H9 (cell line): Measurements from ENCODE around the gene CSNK1G1. TPM values are rescaled to one million over a fixed set of nuclear protein-coding genes. Genes with fewer than 3 reads are reported as not detected.

Experiments used
- DNase-seq: peaks from one replicate; pipeline ENCODE4 v3.0.0-alpha.2; 2017
- H2AFZ ChIP-seq: one replicate; pipeline ENCODE4 v1.6.1; 2013; ENCODE audit warnings: mild to moderate bottlenecking, low read length, control low read depth, moderate library complexity
- H2AK5ac ChIP-seq: 2 replicates; pipeline ENCODE4 v1.6.1; 2013; ENCODE audit warnings: low read length, control low read depth, mixed read lengths; ENCODE audit not compliant: insufficient read length
- H2BK120ac ChIP-seq: one replicate; pipeline ENCODE4 v1.6.1; 2013; ENCODE audit warnings: low read depth, mild to moderate bottlenecking, low read length, control low read depth, inconsistent platforms; ENCODE audit not compliant: poor library complexity, severe bottlenecking
- H2BK12ac ChIP-seq: 2 replicates; pipeline ENCODE4 v1.6.1; 2013; ENCODE audit warnings: low read length, control low read depth, mixed read lengths, low read depth; ENCODE audit not compliant: insufficient read length
- H2BK15ac ChIP-seq: 2 replicates; pipeline ENCODE4 v1.6.1; 2013; ENCODE audit warnings: low read depth, low read length, control low read depth
- H2BK20ac ChIP-seq: one replicate; pipeline ENCODE4 v1.6.1; 2013; ENCODE audit warnings: low read depth, mild to moderate bottlenecking, low read length, control low read depth, inconsistent platforms; ENCODE audit not compliant: poor library complexity, severe bottlenecking
- H2BK5ac ChIP-seq: 2 replicates; pipeline ENCODE4 v1.6.1; 2013; ENCODE audit warnings: low read length, control low read depth, mixed read lengths; ENCODE audit not compliant: insufficient read length
- H3K14ac ChIP-seq: 2 replicates; pipeline ENCODE4 v1.6.1; 2013; ENCODE audit warnings: low read length, control low read depth; ENCODE audit not compliant: insufficient read depth
- H3K18ac ChIP-seq: 2 replicates; pipeline ENCODE4 v1.6.1; 2013; ENCODE audit warnings: low read depth, mild to moderate bottlenecking, mixed read lengths, low read length, control low read depth; ENCODE audit not compliant: insufficient read length
- H3K23ac ChIP-seq: 2 replicates; pipeline ENCODE4 v1.6.1; 2013; ENCODE audit warnings: low read length, control low read depth, mixed read lengths, low read depth; ENCODE audit not compliant: insufficient read length
- H3K23me2 ChIP-seq: 2 replicates; pipeline ENCODE4 v1.6.1; 2013; ENCODE audit warnings: low read depth, mild to moderate bottlenecking, mixed read lengths, low read length, control low read depth; ENCODE audit not compliant: insufficient read length, poor library complexity, severe bottlenecking
- H3K27ac ChIP-seq: 2 replicates; pipeline ENCODE4 v1.5.1; 2013; ENCODE audit warnings: low read length, control low read depth, mixed read lengths, low read depth; ENCODE audit not compliant: insufficient read length
- H3K27me3 ChIP-seq: 2 replicates; pipeline ENCODE4 v1.6.1; 2013; ENCODE audit warnings: low read length, control low read depth, inconsistent platforms; ENCODE audit not compliant: insufficient read depth
- H3K4ac ChIP-seq: 2 replicates; pipeline ENCODE4 v1.6.1; 2013; ENCODE audit warnings: low read depth, mild to moderate bottlenecking, control low read depth, inconsistent platforms, low read length, moderate library complexity
- H3K4me1 ChIP-seq: 2 replicates; pipeline ENCODE4 v1.6.1; 2013; ENCODE audit warnings: low read length, control low read depth, inconsistent platforms; ENCODE audit not compliant: insufficient read depth
- H3K4me2 ChIP-seq: 2 replicates; pipeline ENCODE4 v1.6.1; 2013; ENCODE audit warnings: low read length, control low read depth, mixed read lengths; ENCODE audit not compliant: insufficient read length, insufficient read depth
- H3K56ac ChIP-seq: 2 replicates; pipeline ENCODE4 v1.6.1; 2013; ENCODE audit warnings: low read depth, mild to moderate bottlenecking, mixed read lengths, low read length, control low read depth; ENCODE audit not compliant: insufficient read length
- H3K79me1 ChIP-seq: 2 replicates; pipeline ENCODE4 v1.6.1; 2013; ENCODE audit warnings: low read depth, mild to moderate bottlenecking, moderate library complexity, low read length, control low read depth, inconsistent platforms; ENCODE audit not compliant: insufficient read depth, poor library complexity, severe bottlenecking
- H3K79me2 ChIP-seq: 2 replicates; pipeline ENCODE4 v1.6.1; 2013; ENCODE audit warnings: low read length, control low read depth, inconsistent platforms; ENCODE audit not compliant: insufficient read depth
- H3K9ac ChIP-seq: 2 replicates; pipeline ENCODE4 v1.6.1; 2013; ENCODE audit warnings: low read length, control low read depth, mixed read lengths; ENCODE audit not compliant: insufficient read length; ENCODE audit errors: extremely low read depth
- H3K9me3 ChIP-seq: one replicate; pipeline ENCODE4 v1.6.1; 2013; ENCODE audit warnings: low read depth, low read length, inconsistent platforms; ENCODE audit not compliant: control insufficient read depth
- H3T11ph ChIP-seq: one replicate; pipeline ENCODE4 v1.6.1; 2013; ENCODE audit warnings: mild to moderate bottlenecking, low read length, control low read depth, inconsistent platforms
- H4K20me1 ChIP-seq: one replicate; pipeline ENCODE4 v1.6.1; 2013; ENCODE audit not compliant: control insufficient read depth, insufficient read length, insufficient read depth
- H4K5ac ChIP-seq: 2 replicates; pipeline ENCODE4 v1.6.1; 2013; ENCODE audit warnings: low read depth, mild to moderate bottlenecking, mixed read lengths, low read length, control low read depth; ENCODE audit not compliant: insufficient read length
- H4K8ac ChIP-seq: replicated peaks from 2 replicates; pipeline ENCODE4 v1.6.1; 2013; ENCODE audit warnings: low read length, control low read depth, mixed read lengths, low read depth; ENCODE audit not compliant: insufficient read length
- H4K91ac ChIP-seq: 2 replicates; pipeline ENCODE4 v1.6.1; 2013; ENCODE audit warnings: low read depth, mild to moderate bottlenecking, moderate library complexity, mixed read lengths, low read length, control low read depth; ENCODE audit not compliant: insufficient read length
- H3K27ac Mint-ChIP-seq, 3 experiments: 2 replicates in 2 of 3; 3 replicates in 1 of 3; pipeline ENCODE4 v1.8.0; 2020 to 2021; ENCODE audit warnings: mixed read lengths in 3 of 3, mild to moderate bottlenecking in 1 of 3, moderate library complexity in 1 of 3
- H3K27me3 Mint-ChIP-seq: 2 replicates; pipeline ENCODE4 v1.8.0; 2021; ENCODE audit warnings: low read depth, mild to moderate bottlenecking, moderate library complexity, mixed read lengths
- H3K36me3 Mint-ChIP-seq, 3 experiments: 2 replicates in 2 of 3; 3 replicates in 1 of 3; pipeline ENCODE4 v1.8.0; 2020 to 2021; ENCODE audit warnings: low read depth in 3 of 3, mixed read lengths in 3 of 3; ENCODE audit not compliant: insufficient read depth in 1 of 3
- H3K4me1 Mint-ChIP-seq, 2 experiments: 2 replicates each; pipeline ENCODE4 v1.8.0; 2020; ENCODE audit warnings: mixed read lengths in 2 of 2
- H3K4me3 Mint-ChIP-seq, 2 experiments: 2 replicates in 1 of 2; 3 replicates in 1 of 2; pipeline ENCODE4 v1.8.0; 2020 to 2021; ENCODE audit warnings: mild to moderate bottlenecking in 2 of 2, mixed read lengths in 2 of 2, moderate library complexity in 1 of 2
- H3K9me3 Mint-ChIP-seq, 2 experiments: 2 replicates in 1 of 2; 3 replicates in 1 of 2; pipeline ENCODE4 v1.8.0; 2020; ENCODE audit warnings: mild to moderate bottlenecking in 2 of 2, mixed read lengths in 2 of 2, moderate library complexity in 1 of 2
- CTCF ChIP-seq: fragments of 200-600 bp; sonication (generic); conservative IDR thresholded peaks from 3 replicates; pipeline ENCODE4 v1.8.0; 2021; ENCODE audit warnings: antibody characterized with exemption, mild to moderate bottlenecking
- WGBS: extraction: QIAGEN DNeasy Blood & Tissue Kit; methylation state at CpG from one replicate; pipeline ENCODE4 v1.1.7; 2013; ENCODE audit warnings: missing lambda C conversion rate, low lambda C conversion rate, mixed read lengths; ENCODE audit not compliant: insufficient read length; ENCODE audit errors: extremely low coverage; 5-methylcytosine and 5-hydroxymethylcytosine counted together
- total RNA-seq: library from RNA; stranded (reverse); gene quantifications from 2 replicates; pipeline ENCODE4 v1.2.1, GENCODE V29; 2021

The CSNK1G1 gene
- total RNA-seq, 1 experiment from 2014 or later: 17.1 TPM

GRCh38 chr15:64389036-64389435 is 33.1 kb upstream of the CSNK1G1 start:
- no CpG with 5 or more reads among the region's 5 CpGs for WGBS
- Histone ChIP-seq H2AK5ac (no peak overlapping the region), H4K8ac (no peak overlapping the region), H4K5ac (no peak overlapping the region), H4K20me1 (no peaks in the 10 kb centered on the region), H3K79me1 (no peaks in the 10 kb centered on the region), H3K14ac (no peak overlapping the region), H3K9ac (no peak overlapping the region), H2AFZ (no peak overlapping the region), H2BK15ac (no peak overlapping the region), H3K23me2 (no peaks in the 10 kb centered on the region), H2BK20ac (no peak overlapping the region), H3T11ph (no peak overlapping the region), H3K23ac (no peak overlapping the region), H2BK5ac (no peak overlapping the region), H3K4ac (no peak overlapping the region), H2BK120ac (no peak overlapping the region), H3K27ac (no peak overlapping the region), H2BK12ac (no peak overlapping the region), H3K18ac (no peak overlapping the region), H3K4me1 (no peaks in the 10 kb centered on the region), H4K91ac (no peak overlapping the region), H3K79me2 (no peaks in the 10 kb centered on the region), H3K27me3 (no peaks in the 10 kb centered on the region), H3K9me3 (no peaks in the 10 kb centered on the region), H3K56ac (no peak overlapping the region), H3K4me2 (no peak overlapping the region)
- Mint-ChIP-seq H3K4me3 (peak overlapping the region; percentile 93 to 99; a peak in 3 of 5 replicates), H3K27me3 (no peaks in the 10 kb centered on the region), H3K4me1 (peaks cover 0 to 8% of the 10 kb centered on the region in 2 experiments; a peak in 2 of 4 replicates), H3K36me3 (peaks cover 3 to 7% (median 5%) of the 10 kb centered on the region in 3 experiments; a peak in 6 of 7 replicates), H3K27ac (no peak overlapping the region), H3K9me3 (no peaks in the 10 kb centered on the region; a peak in 1 of 5 replicates)
- no peak for TF ChIP-seq CTCF
- no peak for DNase-seq
